NCI-H128 (cell line): ENCODE data around the gene MYO15A.

Experiments used
- DNase-seq: peaks from one replicate; lab custom pipeline; 2025; ENCODE audit not compliant: unreplicated experiment; lab: John Stamatoyannopoulos, UW

MYO15A gene

GRCh38 chr17:18108401-18109312, at the start of gene MYO15A:
Gene MYO15A, plus strand, starts transcription at chr17:18108756. Its CDS starts 10,045 bp downstream, at chr17:18118801.
- no peak for DNase-seq

- no peak for DNase-seq
Measured at GRCh38 chr17:18059283-18059682, 49.3 kb upstream of the MYO15A start.

GRCh38 chr17:18064053-18064452, 44.5 kb upstream of the MYO15A start:
- no peak for DNase-seq

- DNase-seq = no peak
Measured at GRCh38 chr17:18065546-18065945, 43.0 kb upstream of the MYO15A start.

- no peak for DNase-seq
Measured at GRCh38 chr17:18066866-18067265, 41.7 kb upstream of the MYO15A start.

- no peak for DNase-seq
Measured at GRCh38 chr17:18069101-18069500, 39.5 kb upstream of the MYO15A start.

GRCh38 chr17:18070861-18071340, 37.7 kb upstream of the MYO15A start:
- no peak for DNase-seq

- no peak for DNase-seq
Measured at GRCh38 chr17:18071751-18072150, 36.8 kb upstream of the MYO15A start.

- no peak for DNase-seq
Measured at GRCh38 chr17:18074566-18075272, 33.8 kb upstream of the MYO15A start.

GRCh38 chr17:18076936-18077335, 31.6 kb upstream of the MYO15A start:
- DNase-seq = no peak

GRCh38 chr17:18079543-18079942, 29.0 kb upstream of the MYO15A start:
- no peak for DNase-seq

- DNase-seq = no peak
Measured at GRCh38 chr17:18084256-18084655, 24.3 kb upstream of the MYO15A start.

GRCh38 chr17:18087610-18088491, 20.7 kb upstream of the MYO15A start, which contains the start of gene DRG2:
Gene DRG2, plus strand, starts transcription at chr17:18087948. Its CDS starts 76 bp downstream, at chr17:18088024.
- peak; percentile 38 for DNase-seq

- no peak for DNase-seq
Measured at GRCh38 chr17:18089613-18090012, 18.9 kb upstream of the MYO15A start.

GRCh38 chr17:18093616-18094408, 14.7 kb upstream of the MYO15A start:
- no peak for DNase-seq

GRCh38 chr17:18094409-18094807, 14.1 kb upstream of the MYO15A start:
- DNase-seq = no peak

GRCh38 chr17:18099516-18099915, 9.0 kb upstream of the MYO15A start:
- no peak for DNase-seq

- no peak for DNase-seq
Measured at GRCh38 chr17:18100616-18101015, 7.9 kb upstream of the MYO15A start.

- DNase-seq = no peak
Measured at GRCh38 chr17:18101828-18102227, 6.7 kb upstream of the MYO15A start.

- no peak for DNase-seq
Measured at GRCh38 chr17:18102640-18103039, 5.9 kb upstream of the MYO15A start.
